Measurements from ENCODE around the gene JAKMIP3. TPM values are rescaled to one million over a fixed set of nuclear protein-coding genes. Genes with fewer than 3 reads are reported as not detected.

Gene JAKMIP3
- total and polyA plus RNA-seq, 9 of the 15 experiments (the other 6 are each of a cell fraction or from before 2014, with no cell fraction given): 0.04 TPM; not detected in 8

GRCh38 chr10:132035476-132035875 is 30.3 kb upstream of the JAKMIP3 start (continued):
- no peak for TF ChIP-seq ZNF24 (IDR thresholded peaks at IDR 0.05)
- no peak for TF ChIP-seq POLR2H (tag; IDR thresholded peaks at IDR 0.05; ENCODE audit: low read depth)
- no peak for TF ChIP-seq PTTG1 (tag; IDR thresholded peaks at IDR 0.05; ENCODE audit: low read depth)
- TF ChIP-seq KLF16 (IDR thresholded peaks at IDR 0.05): no peak
- TF ChIP-seq NRF1 (conservative IDR thresholded peaks at IDR 0.05 in 1 of 2, IDR thresholded peaks at IDR 0.05 in 1 of 2): no peak
- TF ChIP-seq SLC30A9 (CRISPR knock-in tag; IDR thresholded peaks at IDR 0.05): no peak
- no peak for TF ChIP-seq MEIS2 (IDR thresholded peaks at IDR 0.05; ENCODE audit: partially characterized antibody)

GRCh38 chr10:132036153-132036886 is 29.4 kb upstream of the JAKMIP3 start:
- 33% methylated on average over 24 of the region's 100 CpGs for WGBS (ENCODE audit: insufficient coverage, low coverage, missing lambda C conversion rate)
- Histone ChIP-seq H3K9me1 (ENCODE audit: control insufficient read depth, insufficient read depth, low read length) (no peaks in the 10 kb centered on the region), H2AFZ (ENCODE audit: low read depth, low read length) (no peak overlapping the region), H3K36me3 (ENCODE audit: control insufficient read depth, insufficient read depth, low read length) (no peaks in the 10 kb centered on the region), H3K27me3 (ENCODE audit: control insufficient read depth in 2 of 2, insufficient read depth in 2 of 2, low read length in 2 of 2) (peaks cover 17 to 78% of the 10 kb centered on the region in 2 experiments; a peak in 4 of 5 replicates), H3K27ac (ENCODE audit: extremely low read depth, low read depth, low read length) (no peak overlapping the region), H3K4me1 (replicated peaks in 1 of 2; ENCODE audit: control insufficient read depth in 2 of 2, insufficient read depth in 2 of 2, low read length in 2 of 2) (peaks cover 0 to 3% of the 10 kb centered on the region in 2 experiments; a peak in 2 of 5 replicates), H3K9me3 (replicated peaks; ENCODE audit: control insufficient read depth, insufficient read depth, low read depth, low read length) (no peaks in the 10 kb centered on the region), H3K79me2 (ENCODE audit: control insufficient read depth, insufficient read depth, low read length) (no peaks in the 10 kb centered on the region), H4K20me1 (replicated peaks; ENCODE audit: control insufficient read depth, insufficient read depth, low read length) (no peaks in the 10 kb centered on the region), H3K4me3 (no peak overlapping the region), H3K9ac (ENCODE audit: insufficient read depth in 1 of 2, low read depth in 2 of 2, low read length in 2 of 2) (no peak overlapping the region), H3K4me2 (ENCODE audit: insufficient read depth, low read length) (no peak overlapping the region)
- in situ Hi-C loops (cut with MboI): no loop called here
- BruUV-seq (replicated peaks): no TSS peak
- ChIA-PET POLR2A (no interaction called here), CTCF (ENCODE audit: low intra/inter-chr PET ratio) (no interaction called here)
- FAIRE-seq (no peak), DNase-seq (ENCODE audit: extremely low read depth in 1 of 4, low spot score in 3 of 4) (no peak), ATAC-seq (no peak)
- intact Hi-C loops (cut with micrococcal nuclease): no loop called here
- no peak for TF ChIP-seq CBX3 (IDR thresholded peaks at IDR 0.05; ENCODE audit: borderline replicate concordance in 1 of 2, low read length in 2 of 2)
- TF ChIP-seq ZNF583 (CRISPR knock-in tag; IDR thresholded peaks at IDR 0.05): no peak
- TF ChIP-seq GABPB2 (CRISPR knock-in tag; conservative IDR thresholded peaks at IDR 0.05): no peak
- TF ChIP-seq ZNF184 (CRISPR knock-in tag; IDR thresholded peaks at IDR 0.05): no peak

All from K562 (cell line).